ENCODE data around the gene EXOC4.

DNA sequence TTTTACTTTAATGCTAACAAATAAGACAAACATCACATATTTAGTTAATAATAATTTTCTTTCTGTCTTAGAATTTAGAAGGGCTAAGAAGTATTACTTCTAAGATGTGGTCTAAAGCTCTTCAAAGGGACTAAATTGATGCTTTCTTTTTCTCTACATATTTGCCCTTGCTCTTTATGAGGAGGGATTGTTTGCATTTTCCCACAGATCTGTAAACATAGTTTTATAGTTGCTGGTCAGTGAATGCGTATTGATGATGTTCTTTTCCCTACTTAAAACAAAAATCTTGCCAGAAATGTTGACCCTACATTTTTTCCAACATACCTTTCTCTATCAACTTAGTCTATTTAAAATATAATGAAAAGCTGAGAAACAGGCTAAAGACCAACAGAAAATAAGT, 501.8 kb downstream of the EXOC4 start:
- no peak for TF ChIP-seq GATA2 (IDR thresholded peaks at IDR 0.05; ENCODE audit: low read depth, low read length)
- TF ChIP-seq GATA3 (IDR thresholded peaks at IDR 0.05; ENCODE audit: low read depth, low read length): no peak

All from SH-SY5Y (cell line).